Endothelial cell of umbilical vein (primary cell): ENCODE data around the gene UBE2C. TPM values are rescaled to one million over a fixed set of nuclear protein-coding genes. Genes with fewer than 3 reads are reported as not detected.
A peak's percentile ranks its signal among the peaks of the same experiment; 100 is the strongest.

Experiments used
- BruUV-seq: library from RNA; stranded (reverse); fragments of 400-500 nt; replicated peaks from 2 replicates; lab custom pipeline; 2021; lab: Mats Ljungman, UMichigan
- CTCF ChIA-PET: fragments of 300-600, 350-600 bp; sonication (Branson Sonifier 250); formaldehyde crosslinking; loops from one replicate; lab custom pipeline; 2021; ENCODE audit warnings: antibody characterized with exemption, inconsistent platforms; lab: Charles Lee
- POLR2A ChIA-PET: fragments of 300-600, 350-600 bp; sonication (Branson Sonifier 250); formaldehyde crosslinking; loops from one replicate; lab custom pipeline; 2021; ENCODE audit warnings: antibody characterized with exemption, inconsistent platforms; lab: Charles Lee
- DNase-seq: peaks from one replicate; pipeline ENCODE4 v3.0.0-alpha.2; 2011; ENCODE audit warnings: low read depth, low spot score
- FAIRE-seq: peaks from 2 replicates; lab custom pipeline; 2011; peaks lifted over from hg19 to GRCh38; lab: Jason Lieb, UNC
- H2AFZ ChIP-seq: 2 replicates; pipeline ENCODE4 v1.6.0; 2012; ENCODE audit warnings: low read depth, low read length, control low read depth, inconsistent platforms
- H3K27ac ChIP-seq: 2 replicates; pipeline ENCODE4 v1.5.1; 2011; ENCODE audit warnings: low read depth, mild to moderate bottlenecking, control low read depth, low read length, moderate library complexity; ENCODE audit not compliant: insufficient read depth
- H3K27me3 ChIP-seq, 2 experiments: 2 replicates each; pipeline versions ENCODE4 v1.6.0 to v1.6.1; 2011; ENCODE audit warnings: low read length in 2 of 2, mixed read lengths in 1 of 2; ENCODE audit not compliant: control insufficient read depth in 2 of 2, insufficient read depth in 2 of 2
- H3K36me3 ChIP-seq, 2 experiments: 2 replicates in 1 of 2; 3 replicates in 1 of 2; pipeline ENCODE4 v1.5.1; 2011; ENCODE audit warnings: low read length in 2 of 2, mild to moderate bottlenecking in 1 of 2, moderate library complexity in 1 of 2; ENCODE audit not compliant: control insufficient read depth in 2 of 2, insufficient read depth in 2 of 2; ENCODE audit errors: extremely low read depth in 1 of 2
- H3K4me1 ChIP-seq: 3 replicates; pipeline ENCODE4 v1.5.1; 2011; ENCODE audit warnings: mild to moderate bottlenecking, low read length; ENCODE audit not compliant: control insufficient read depth, insufficient read depth; ENCODE audit errors: extremely low read depth
- H3K4me2 ChIP-seq: 2 replicates; pipeline ENCODE4 v1.6.1; 2011; ENCODE audit warnings: low read length, control low read depth, mixed read lengths; ENCODE audit not compliant: insufficient read depth
- H3K4me3 ChIP-seq, 3 experiments: fragments of 200-600 bp in 1 of 3; sonication (generic), shearing (Covaris generic) in 1 of 3; replicated peaks in 1 of 3; 2 replicates each; pipeline ENCODE4 v1.5.1; 2011 to 2016; ENCODE audit warnings: control low read depth in 3 of 3, low read length in 3 of 3, mild to moderate bottlenecking in 2 of 3, inconsistent platforms in 1 of 3, low read depth in 1 of 3, moderate library complexity in 1 of 3; ENCODE audit not compliant: insufficient read depth in 1 of 3
- H3K79me2 ChIP-seq: 2 replicates; pipeline ENCODE4 v1.6.0; 2012; ENCODE audit warnings: low read length, inconsistent platforms; ENCODE audit not compliant: control insufficient read depth, insufficient read depth
- H3K9ac ChIP-seq: replicated peaks from 2 replicates; pipeline ENCODE3; 2011; ENCODE audit warnings: low read length, control low read depth; ENCODE audit not compliant: insufficient read depth; ENCODE audit errors: extremely low read depth
- H3K9me1 ChIP-seq: replicated peaks from 3 replicates; pipeline ENCODE4 v1.6.0; 2011; ENCODE audit warnings: mild to moderate bottlenecking, low read length; ENCODE audit not compliant: control insufficient read depth, insufficient read depth; ENCODE audit errors: extremely low read depth
- H3K9me3 ChIP-seq: replicated peaks from 2 replicates; pipeline ENCODE4 v1.5.1; 2012; ENCODE audit warnings: low read length, inconsistent platforms; ENCODE audit not compliant: control insufficient read depth, insufficient read depth
- H4K20me1 ChIP-seq: replicated peaks from 2 replicates; pipeline ENCODE3; 2011; ENCODE audit warnings: mild to moderate bottlenecking, low read length; ENCODE audit not compliant: control insufficient read depth, insufficient read depth; ENCODE audit errors: extremely low read depth
- EZH2 ChIP-seq: IDR thresholded peaks from 2 replicates; pipeline ENCODE4 v1.6.1; 2012; ENCODE audit warnings: borderline replicate concordance, low read depth, mild to moderate bottlenecking, moderate library complexity, low read length, inconsistent platforms; ENCODE audit not compliant: severe bottlenecking
- FOS ChIP-seq: IDR thresholded peaks from 2 replicates; pipeline ENCODE4 v1.6.1; 2011; ENCODE audit warnings: mild to moderate bottlenecking, low read length, moderate library complexity, borderline replicate concordance; ENCODE audit not compliant: insufficient read depth
- GATA2 ChIP-seq: IDR thresholded peaks from 2 replicates; pipeline ENCODE4 v1.7.0; 2011; ENCODE audit warnings: low read depth, mild to moderate bottlenecking, moderate library complexity, mixed read lengths, low read length; ENCODE audit not compliant: insufficient read length, insufficient read depth
- JUN ChIP-seq: IDR thresholded peaks from 2 replicates; pipeline ENCODE4 v1.6.1; 2011; ENCODE audit warnings: borderline replicate concordance, low read depth; ENCODE audit not compliant: insufficient read length, insufficient read depth
- MAX ChIP-seq: IDR thresholded peaks from 2 replicates; pipeline ENCODE4 v1.6.1; 2011; ENCODE audit not compliant: insufficient read depth, insufficient read length
- MYC ChIP-seq: IDR thresholded peaks from one replicate; pipeline ENCODE4 v1.6.1; 2011; ENCODE audit warnings: mild to moderate bottlenecking, low read depth, low read length
- POLR2A ChIP-seq: IDR thresholded peaks from 2 replicates; pipeline ENCODE4 v1.6.1; 2012; ENCODE audit warnings: low read depth, mild to moderate bottlenecking, control low read depth, low read length
- POLR2AphosphoS5 ChIP-seq: IDR thresholded peaks from 2 replicates; pipeline ENCODE4 v1.6.1; 2012; ENCODE audit warnings: low read depth, mild to moderate bottlenecking, control low read depth, low read length, moderate library complexity; ENCODE audit not compliant: insufficient read depth
- dilution Hi-C: fragments of 300-500 bp; cut with MboI; formaldehyde crosslinking; loops from one replicate; pipeline ENCODE4 v1.15.0; 2019; ENCODE audit warnings: low sequenced_read_pairs; ENCODE audit not compliant: extremely low pct_ligation_motif_present
- intact Hi-C: fragments of 100-400 bp; cut with micrococcal nuclease; formaldehyde crosslinking; loops from one replicate; pipeline ENCODE4 v1.10.0; 2022
- polyA plus RNA-seq, 4 experiments: library from polyadenylated mRNA; depleted of rRNA in 3 of 4; stranded (reverse) in 3 of 4; unstranded in 1 of 4; fragments of >200 nt; gene quantifications; 2 replicates each; pipeline versions ENCODE4 v1.2.1 to v1.2.3, GENCODE V29; 2011 to 2012; ENCODE audit warnings: missing spikeins in 1 of 4
- total RNA-seq: library from RNA; stranded (reverse); gene quantifications from 2 replicates; pipeline ENCODE4 v1.2.3, GENCODE V29; 2021
- TF ChIP-seq, protein P1 (sequence below), 2 donors: IDR thresholded peaks; 1 replicate in 1 of 2; 2 replicates in 1 of 2; pipeline ENCODE4 v1.5.1; 2011; ENCODE audit warnings: low read length in 2 of 2, mild to moderate bottlenecking in 2 of 2, moderate library complexity in 2 of 2, control low read depth in 1 of 2, inconsistent platforms in 1 of 2, low read depth in 1 of 2; ENCODE audit not compliant: insufficient read depth in 1 of 2; ENCODE audit errors: extremely low read depth in 1 of 2

Gene UBE2C
- total and polyA plus RNA-seq, 2 donors (not counting 3 experiments of a cell fraction or from before 2014, with no cell fraction given) = 129 to 130 TPM

DNA sequence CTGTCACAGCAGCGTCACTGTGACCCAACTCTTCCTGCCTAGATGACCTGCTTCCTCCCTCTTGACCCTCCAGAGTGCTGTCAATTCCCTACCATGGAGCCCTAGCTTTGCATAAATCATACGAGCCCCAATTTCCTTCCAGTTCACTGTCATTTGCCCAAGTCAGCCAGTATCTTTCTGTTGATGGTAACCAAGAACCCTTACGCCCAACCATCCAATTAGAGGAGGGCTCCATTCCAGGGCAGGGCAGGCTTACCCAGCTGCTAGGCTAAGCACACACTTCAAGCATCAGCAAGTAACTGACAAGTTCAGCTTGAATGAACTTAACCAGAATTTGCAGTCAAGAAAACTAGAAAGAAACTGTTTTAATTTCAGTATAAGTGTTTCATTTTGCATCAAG is 46.5 kb upstream of the UBE2C start:
- H3K4me1 ChIP-seq = peaks cover 7% of the 10 kb centered on the region
- ChIA-PET CTCF (no interaction called here), POLR2A (no interaction called here)
- H3K4me2 ChIP-seq = no peak overlapping the region
- intact Hi-C loops (no loop called here), dilution Hi-C loops (no loop called here)
- no peak for DNase-seq
- no peaks in the 10 kb centered on the region for H3K79me2 ChIP-seq
- H3K4me3 ChIP-seq = no peak overlapping the region
- no peak overlapping the region for H3K27ac ChIP-seq
- no peaks in the 10 kb centered on the region for H3K9me1 ChIP-seq
- TF ChIP-seq MAX (no peak), JUN (no peak), POLR2A (no peak), MYC (no peak), POLR2AphosphoS5 (no peak), GATA2 (no peak), FOS (no peak), EZH2 (no peak)
- TF ChIP-seq, protein P1, sequence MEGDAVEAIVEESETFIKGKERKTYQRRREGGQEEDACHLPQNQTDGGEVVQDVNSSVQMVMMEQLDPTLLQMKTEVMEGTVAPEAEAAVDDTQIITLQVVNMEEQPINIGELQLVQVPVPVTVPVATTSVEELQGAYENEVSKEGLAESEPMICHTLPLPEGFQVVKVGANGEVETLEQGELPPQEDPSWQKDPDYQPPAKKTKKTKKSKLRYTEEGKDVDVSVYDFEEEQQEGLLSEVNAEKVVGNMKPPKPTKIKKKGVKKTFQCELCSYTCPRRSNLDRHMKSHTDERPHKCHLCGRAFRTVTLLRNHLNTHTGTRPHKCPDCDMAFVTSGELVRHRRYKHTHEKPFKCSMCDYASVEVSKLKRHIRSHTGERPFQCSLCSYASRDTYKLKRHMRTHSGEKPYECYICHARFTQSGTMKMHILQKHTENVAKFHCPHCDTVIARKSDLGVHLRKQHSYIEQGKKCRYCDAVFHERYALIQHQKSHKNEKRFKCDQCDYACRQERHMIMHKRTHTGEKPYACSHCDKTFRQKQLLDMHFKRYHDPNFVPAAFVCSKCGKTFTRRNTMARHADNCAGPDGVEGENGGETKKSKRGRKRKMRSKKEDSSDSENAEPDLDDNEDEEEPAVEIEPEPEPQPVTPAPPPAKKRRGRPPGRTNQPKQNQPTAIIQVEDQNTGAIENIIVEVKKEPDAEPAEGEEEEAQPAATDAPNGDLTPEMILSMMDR (IDR thresholded peaks at IDR 0.05; ENCODE audit: extremely low read depth in 1 of 2, insufficient read depth in 1 of 2, low read depth in 1 of 2, low read length in 2 of 2) = no peak
- no peaks in the 10 kb centered on the region for H3K27me3 ChIP-seq
- no peak overlapping the region for H3K9ac ChIP-seq
- H3K9me3 ChIP-seq = no peaks in the 10 kb centered on the region
- FAIRE-seq = no peak
- no TSS peak for BruUV-seq
- peak overlapping the region; percentile 61 for H2AFZ ChIP-seq
- no peaks in the 10 kb centered on the region for H4K20me1 ChIP-seq
- H3K36me3 ChIP-seq = no peaks in the 10 kb centered on the region
